ENCODE measurements around the gene PTPN14.

DNA sequence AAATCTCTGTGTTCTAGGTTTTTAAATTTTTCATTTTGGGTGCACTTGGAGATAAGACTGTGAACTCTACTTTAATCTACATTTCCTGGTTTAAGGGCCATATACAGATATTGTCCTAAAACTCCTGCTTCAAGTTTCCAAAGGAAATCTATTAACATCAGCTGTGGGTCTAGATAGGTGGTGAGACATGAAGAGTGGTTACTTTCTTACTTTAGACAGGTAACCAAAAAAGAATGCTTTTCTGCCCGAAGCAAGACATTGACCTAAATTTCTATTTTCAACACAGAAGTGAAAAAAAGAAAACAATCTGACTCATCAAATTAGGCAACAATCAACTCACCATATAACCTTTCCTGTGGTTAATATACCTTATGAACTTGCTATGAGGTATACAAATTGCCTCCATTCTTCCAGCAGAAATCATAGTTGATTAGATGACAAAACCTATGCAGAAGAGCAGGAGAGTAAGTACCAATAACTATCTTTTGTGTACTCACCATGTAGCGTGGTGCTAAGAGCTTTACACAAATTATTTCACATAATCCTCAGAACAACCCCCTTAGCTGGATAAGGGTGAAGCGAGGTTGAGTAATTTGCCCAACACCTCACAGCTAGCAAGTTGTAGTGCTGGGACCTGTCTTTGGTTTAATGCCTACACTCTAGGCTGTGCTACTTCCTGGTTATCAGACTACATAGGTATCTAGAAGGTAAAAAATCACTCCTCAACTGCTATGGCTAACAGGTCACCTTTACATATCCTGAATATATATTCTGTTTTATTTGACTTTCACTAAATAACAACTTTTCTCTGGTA is 23.4 kb upstream of the PTPN14 start:
- no peak for TF ChIP-seq POLR2AphosphoS5 (IDR thresholded peaks at IDR 0.05)
- TF ChIP-seq EP300 (conservative IDR thresholded peaks at IDR 0.05; ENCODE audit: poor library complexity, severe bottlenecking), result no peak
- TF ChIP-seq, protein P1, sequence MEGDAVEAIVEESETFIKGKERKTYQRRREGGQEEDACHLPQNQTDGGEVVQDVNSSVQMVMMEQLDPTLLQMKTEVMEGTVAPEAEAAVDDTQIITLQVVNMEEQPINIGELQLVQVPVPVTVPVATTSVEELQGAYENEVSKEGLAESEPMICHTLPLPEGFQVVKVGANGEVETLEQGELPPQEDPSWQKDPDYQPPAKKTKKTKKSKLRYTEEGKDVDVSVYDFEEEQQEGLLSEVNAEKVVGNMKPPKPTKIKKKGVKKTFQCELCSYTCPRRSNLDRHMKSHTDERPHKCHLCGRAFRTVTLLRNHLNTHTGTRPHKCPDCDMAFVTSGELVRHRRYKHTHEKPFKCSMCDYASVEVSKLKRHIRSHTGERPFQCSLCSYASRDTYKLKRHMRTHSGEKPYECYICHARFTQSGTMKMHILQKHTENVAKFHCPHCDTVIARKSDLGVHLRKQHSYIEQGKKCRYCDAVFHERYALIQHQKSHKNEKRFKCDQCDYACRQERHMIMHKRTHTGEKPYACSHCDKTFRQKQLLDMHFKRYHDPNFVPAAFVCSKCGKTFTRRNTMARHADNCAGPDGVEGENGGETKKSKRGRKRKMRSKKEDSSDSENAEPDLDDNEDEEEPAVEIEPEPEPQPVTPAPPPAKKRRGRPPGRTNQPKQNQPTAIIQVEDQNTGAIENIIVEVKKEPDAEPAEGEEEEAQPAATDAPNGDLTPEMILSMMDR (IDR thresholded peaks at IDR 0.05; ENCODE audit: poor library complexity, severe bottlenecking), result no peak
- TF ChIP-seq EZH2 (IDR thresholded peaks at IDR 0.05; ENCODE audit: borderline replicate concordance, insufficient read depth, low read length, poor library complexity, severe bottlenecking), result no peak
- TF ChIP-seq RAD21 (conservative IDR thresholded peaks at IDR 0.05), result no peak
- TF ChIP-seq SMC3 (conservative IDR thresholded peaks at IDR 0.05; ENCODE audit: poor library complexity), result no peak
- TF ChIP-seq, protein P2, sequence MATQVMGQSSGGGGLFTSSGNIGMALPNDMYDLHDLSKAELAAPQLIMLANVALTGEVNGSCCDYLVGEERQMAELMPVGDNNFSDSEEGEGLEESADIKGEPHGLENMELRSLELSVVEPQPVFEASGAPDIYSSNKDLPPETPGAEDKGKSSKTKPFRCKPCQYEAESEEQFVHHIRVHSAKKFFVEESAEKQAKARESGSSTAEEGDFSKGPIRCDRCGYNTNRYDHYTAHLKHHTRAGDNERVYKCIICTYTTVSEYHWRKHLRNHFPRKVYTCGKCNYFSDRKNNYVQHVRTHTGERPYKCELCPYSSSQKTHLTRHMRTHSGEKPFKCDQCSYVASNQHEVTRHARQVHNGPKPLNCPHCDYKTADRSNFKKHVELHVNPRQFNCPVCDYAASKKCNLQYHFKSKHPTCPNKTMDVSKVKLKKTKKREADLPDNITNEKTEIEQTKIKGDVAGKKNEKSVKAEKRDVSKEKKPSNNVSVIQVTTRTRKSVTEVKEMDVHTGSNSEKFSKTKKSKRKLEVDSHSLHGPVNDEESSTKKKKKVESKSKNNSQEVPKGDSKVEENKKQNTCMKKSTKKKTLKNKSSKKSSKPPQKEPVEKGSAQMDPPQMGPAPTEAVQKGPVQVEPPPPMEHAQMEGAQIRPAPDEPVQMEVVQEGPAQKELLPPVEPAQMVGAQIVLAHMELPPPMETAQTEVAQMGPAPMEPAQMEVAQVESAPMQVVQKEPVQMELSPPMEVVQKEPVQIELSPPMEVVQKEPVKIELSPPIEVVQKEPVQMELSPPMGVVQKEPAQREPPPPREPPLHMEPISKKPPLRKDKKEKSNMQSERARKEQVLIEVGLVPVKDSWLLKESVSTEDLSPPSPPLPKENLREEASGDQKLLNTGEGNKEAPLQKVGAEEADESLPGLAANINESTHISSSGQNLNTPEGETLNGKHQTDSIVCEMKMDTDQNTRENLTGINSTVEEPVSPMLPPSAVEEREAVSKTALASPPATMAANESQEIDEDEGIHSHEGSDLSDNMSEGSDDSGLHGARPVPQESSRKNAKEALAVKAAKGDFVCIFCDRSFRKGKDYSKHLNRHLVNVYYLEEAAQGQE (IDR thresholded peaks at IDR 0.05; ENCODE audit: borderline replicate concordance), result no peak
- TF ChIP-seq TAF1 (IDR thresholded peaks at IDR 0.05; ENCODE audit: low read depth), result no peak

All from neural cell (in vitro differentiated cells).